IPS-NIHi7 (cell line): Measurements from ENCODE around the gene EXOC3L4.

Experiments
- DNase-seq: peaks from one replicate; pipeline ENCODE4 v3.0.0; 2012; ENCODE audit warnings: mixed read lengths; ENCODE audit errors: extremely low spot score

The EXOC3L4 gene

DNA sequence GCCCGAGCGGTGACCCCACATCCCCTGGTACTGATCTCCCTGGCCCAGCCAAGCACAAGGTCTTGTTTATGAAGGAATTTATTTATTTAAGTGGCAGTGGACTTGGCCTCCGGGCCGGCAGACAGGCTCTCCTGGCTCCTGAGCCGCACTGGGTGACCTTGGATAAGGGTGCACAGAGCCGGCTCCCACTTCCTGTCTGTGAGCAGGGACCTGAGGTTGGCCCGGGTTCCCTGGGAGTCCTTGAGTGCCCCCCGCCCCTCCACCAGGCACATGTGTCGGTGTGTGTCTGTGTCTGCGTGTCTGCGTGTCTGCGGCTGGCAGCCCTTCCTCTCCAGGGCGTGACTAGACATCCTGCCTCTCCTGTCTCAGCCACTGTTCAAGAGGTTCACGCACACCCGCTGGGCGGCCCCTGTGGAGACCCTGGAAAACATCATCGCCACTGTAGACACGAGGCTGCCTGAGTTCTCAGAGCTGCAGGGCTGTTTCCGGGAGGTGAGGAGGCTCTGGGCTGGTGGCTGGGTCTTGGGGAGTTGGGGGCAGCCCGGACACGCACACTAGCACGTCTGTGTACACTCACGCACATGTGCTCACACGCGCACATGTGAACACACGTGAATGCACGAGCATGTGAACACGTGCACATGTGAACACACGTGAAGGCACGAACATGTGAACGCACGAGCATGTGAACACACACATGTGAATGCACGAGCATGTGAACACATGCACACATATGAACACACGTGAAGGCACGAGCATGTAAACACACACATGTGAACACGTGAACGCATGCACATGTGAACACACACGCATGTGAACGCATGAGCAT is 38.1 kb downstream of the EXOC3L4 start:
- no peak for DNase-seq

DNA sequence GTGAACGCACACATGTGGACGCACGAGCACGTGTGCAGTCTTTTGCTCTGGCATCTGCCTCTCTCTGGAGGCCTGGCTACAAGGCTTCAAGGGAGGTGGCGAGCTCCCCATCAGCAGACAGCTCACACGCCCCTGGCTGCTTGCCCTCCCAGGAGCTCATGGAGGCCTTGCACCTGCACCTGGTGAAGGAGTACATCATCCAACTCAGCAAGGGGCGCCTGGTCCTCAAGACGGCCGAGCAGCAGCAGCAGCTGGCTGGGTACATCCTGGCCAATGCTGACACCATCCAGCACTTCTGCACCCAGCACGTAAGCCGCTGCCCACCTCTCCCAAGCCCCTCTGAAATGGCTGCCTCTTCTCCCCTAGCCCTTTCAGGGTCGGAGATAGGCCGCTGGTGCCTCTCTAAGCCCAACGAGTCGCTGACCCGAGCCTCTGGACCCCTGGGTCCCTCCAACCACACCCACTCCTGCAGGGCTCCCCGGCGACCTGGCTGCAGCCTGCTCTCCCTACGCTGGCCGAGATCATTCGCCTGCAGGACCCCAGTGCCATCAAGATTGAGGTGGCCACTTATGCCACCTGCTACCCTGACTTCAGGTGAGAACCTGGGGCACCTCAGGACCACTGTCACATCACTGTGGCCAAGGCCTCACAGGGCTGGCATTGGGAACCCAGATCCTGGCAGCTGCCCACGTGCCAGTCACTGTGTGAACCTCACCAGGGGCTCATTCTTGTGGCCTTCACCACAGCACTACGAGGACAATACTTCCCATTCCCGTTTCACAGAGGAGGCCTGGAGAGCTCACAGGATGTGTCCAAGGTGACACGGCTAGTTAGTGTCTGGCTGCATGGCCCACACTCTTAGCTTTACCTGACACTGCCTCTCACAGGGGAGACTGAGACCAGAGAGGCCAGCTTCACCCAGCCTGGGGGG is 39.0 kb downstream of the EXOC3L4 start:
- DNase-seq: no peak

- DNase-seq: no peak
These were observed 39.9 kb downstream of the EXOC3L4 start for GRCh38 chr14:103134405-103134804.

DNA sequence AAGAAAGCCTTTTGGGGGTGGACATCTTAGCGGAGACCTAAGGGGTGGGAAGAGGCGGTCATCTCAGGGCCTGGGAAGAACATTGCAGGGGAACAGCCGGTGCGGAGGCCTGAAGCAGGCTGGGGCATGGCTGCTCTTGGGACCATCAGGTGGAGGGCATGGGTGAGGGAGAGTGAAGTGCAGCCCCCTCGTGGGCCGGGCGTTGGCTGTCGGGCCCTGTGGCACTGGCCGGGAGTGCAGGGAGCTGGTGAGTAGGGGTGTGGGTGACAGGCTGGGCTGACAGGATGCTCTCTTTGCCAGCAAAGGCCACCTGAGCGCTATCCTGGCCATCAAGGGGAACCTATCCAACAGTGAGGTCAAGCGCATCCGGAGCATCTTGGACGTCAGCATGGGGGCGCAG is 40.4 kb downstream of the EXOC3L4 start:
- no peak for DNase-seq

DNA sequence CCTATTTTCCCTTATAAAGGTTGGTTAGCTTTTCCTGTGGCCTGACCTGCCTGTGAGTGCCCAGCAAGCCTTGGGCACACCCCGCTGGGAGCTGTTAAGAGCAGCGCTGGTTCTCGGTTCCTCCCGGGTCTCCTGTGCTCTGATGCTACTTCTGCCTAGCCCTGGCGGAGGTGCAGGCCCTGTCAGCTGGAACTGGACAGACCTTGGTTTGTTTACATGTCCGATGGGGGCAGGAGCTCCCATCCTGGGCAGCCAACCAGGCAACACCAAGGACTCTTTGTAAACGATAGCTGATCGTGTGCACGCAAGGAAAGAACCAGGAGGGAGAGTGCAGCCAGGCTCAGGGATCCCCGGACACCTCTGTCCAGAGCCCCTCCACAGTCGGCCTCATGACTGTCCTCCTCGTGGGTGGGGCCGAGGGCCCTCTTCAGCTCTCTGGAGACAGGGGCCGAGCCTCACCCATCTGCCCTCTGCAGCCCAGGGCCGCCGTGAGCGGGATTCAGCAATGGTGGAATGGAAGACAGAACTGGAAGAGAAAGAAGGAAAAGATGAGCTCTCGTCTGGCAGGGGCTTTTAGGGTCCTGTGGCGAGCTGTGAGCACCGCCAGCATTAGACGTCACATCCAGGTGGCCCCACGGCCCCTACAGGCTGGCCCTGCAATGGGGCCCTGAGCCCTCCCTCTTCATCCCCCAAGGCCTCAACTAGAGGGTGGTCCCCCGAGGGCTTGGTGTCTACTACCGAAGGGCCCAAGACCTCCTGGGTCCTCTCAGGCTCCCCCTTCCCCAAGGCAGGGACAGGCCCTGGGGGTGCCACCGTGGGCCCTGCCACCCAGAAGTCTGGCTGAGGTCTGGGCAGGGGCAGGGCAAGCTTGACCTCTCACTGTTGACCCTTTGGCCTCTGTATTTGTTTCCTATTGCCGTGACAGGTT is 41.1 kb downstream of the EXOC3L4 start:
- no peak for DNase-seq

- DNase-seq: peak; percentile 81
These were observed 42.1 kb downstream of the EXOC3L4 start for GRCh38 chr14:103136388-103137271.

DNA sequence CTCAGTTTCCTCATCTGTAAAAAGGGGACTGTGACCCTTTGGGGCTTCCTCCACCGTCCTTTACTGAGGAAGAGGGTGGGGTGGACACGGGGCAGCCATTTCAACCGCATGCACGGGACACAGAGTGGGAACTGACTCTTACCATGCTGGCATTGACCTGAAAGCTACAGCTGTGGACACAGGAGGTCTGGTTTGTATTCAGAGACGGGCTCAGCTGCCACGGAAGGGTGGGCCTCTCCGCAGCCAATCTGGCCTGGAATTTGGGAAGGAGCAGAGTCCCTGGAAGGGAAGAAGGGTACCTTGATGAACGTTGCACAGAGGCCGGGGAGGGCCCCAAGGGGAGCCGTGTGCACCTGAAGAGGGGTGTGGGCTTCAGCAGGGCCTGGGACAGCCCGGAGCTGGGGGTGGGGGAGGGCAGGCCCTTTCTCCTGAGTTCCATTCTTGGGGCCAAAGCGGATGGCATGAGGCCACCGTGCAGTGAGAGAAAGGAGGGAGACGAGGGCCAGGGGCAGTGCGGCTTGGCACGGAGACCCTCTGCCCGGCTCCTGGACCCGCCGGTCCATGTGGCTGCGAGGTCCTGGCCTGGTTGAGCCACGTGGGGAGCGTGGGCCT is 43.3 kb downstream of the EXOC3L4 start:
- DNase-seq: no peak

DNA sequence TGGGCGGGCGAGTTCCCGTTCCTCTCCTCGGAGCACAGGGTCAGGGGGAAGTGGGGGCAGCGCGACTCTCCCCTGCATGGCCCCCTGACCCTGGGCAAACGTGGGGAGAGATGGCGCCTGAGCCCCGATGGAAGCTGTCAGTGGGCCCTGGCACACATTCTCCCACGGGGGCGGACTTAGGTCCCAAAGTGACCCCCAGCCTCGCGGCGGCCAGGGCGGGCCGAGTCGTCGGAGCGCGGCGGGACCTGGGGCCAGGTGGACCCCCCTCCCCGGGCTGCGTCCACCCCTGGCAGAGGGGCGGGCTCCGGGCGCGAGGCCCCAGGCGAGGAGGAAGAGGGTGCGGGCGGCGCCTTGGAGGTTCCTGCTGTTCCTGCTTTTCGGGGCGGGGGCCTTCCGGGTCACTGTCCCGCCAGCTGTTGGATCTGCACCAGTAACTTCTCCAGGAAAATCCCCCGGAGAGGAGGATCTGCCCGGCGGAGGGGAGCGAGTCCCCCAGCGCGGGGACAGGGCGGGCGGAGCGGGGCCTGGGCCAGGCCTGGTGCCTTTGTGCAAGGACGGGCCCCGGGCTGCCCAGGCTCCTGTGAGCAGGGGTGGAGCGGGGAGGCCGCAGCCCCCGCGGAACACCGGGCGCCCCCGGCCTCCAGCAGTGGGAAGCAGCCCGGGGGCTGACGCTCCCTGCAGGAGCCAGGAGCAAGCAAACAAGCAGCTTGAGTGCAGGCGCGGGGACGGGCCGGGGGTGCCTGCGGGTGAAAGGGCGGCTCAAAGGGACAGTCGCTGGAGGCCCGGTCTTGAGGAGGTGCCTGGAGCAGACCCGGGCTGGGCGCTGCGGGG is 44.0 kb downstream of the EXOC3L4 start:
- peak; percentile 69 for DNase-seq

DNA sequence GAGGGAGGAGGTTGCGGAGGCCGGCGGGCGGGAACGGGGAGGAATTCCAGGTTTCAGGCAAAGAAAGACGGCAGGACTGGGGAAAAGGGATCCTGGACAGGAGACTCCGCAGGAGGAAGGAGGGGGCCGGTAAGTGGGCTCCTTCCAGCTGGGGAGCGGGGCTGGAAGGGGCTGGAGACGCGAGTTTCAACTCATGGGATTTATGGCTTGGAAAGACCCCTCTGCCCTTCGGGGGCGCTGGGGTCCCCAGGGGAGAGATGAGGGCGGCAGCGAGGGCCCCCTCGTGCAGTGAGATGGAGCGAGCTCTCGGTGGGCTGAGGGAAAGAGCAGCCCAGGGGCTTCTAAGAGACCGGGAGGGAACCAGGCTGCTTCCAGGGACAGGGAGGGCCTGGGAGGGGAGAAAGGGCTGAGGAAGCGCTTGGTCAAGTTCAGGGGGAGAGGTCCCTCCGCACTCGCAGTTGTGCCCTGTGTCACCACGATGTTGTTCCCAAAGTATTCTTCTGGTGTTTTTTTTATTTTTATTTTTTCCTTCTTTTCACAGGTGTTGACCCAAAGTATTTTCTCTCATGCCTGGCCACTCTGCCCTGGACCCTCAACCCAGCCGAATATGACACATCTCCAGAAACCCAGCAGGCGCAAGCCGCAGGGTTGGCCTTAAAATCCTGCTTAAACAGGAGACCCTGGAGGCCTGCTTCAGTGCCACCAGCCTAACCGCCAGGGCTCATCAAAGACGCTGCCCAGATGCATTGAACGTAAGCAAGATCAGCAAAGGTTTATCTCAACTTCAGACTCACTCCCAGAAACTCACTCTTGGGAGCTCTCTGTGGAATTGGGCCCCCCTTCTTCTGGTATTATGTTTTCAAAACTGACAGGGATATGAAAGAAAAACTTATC is 44.9 kb downstream of the EXOC3L4 start:
- DNase-seq: peak; percentile 56

GRCh38 chr14:103140316-103141109 is 46.0 kb downstream of the EXOC3L4 start:
- DNase-seq: no peak

DNA sequence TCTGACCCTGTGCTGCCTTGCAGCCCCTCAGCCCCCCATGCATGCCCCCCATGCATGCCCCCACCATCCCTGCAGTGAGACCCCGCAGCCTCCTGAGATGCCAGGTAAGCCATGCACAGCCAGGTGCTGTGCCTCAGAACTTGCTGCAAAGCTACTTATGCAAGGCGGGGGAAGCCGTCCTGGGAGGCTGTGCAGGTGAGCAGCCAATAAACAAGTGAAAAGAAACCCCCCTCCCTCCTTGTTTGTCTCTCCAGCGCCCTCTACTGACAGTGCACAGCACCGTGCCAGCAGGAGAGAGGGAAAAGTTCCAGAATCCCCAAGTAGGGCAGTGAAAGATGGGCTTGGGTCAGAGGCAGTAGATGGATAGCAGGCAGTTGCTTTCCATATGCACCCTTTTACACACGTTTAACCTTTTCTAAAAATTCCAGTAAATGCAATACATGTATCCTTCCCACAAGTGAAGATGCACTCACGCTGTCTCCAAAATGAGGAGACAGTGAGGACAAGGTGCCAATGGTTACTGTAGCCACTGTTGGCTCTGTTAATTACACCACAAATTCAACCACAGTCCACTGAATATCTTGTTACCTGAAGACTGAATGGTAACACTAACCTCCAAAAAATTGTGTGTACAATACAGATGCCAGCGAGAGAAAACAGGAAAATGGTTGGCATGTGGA is 46.7 kb downstream of the EXOC3L4 start:
- peak; percentile 89 for DNase-seq

- DNase-seq: no peak
These were observed 47.5 kb downstream of the EXOC3L4 start for GRCh38 chr14:103142026-103142425.

GRCh38 chr14:103142721-103143302 is 48.3 kb downstream of the EXOC3L4 start:
- DNase-seq: no peak

DNA sequence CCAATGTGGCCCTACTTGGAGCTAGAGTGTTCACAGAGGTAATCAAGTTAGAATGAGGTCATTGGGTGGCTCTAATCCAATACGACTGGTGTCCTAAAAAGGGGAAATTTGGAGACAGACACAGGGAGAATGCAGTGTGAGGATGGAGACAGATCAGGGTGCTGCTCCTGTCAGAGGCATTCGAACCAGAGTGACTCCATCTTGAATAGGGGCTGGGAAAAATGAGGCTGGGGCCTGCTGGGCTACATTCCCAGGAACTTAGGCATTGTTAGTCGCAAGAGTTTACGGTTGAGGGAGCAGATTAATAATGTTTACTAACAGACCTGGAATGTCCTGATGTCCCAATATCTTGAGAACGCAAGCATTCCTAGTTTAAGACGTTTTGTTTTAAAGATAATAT is 49.0 kb downstream of the EXOC3L4 start:
- no peak for DNase-seq

DNA sequence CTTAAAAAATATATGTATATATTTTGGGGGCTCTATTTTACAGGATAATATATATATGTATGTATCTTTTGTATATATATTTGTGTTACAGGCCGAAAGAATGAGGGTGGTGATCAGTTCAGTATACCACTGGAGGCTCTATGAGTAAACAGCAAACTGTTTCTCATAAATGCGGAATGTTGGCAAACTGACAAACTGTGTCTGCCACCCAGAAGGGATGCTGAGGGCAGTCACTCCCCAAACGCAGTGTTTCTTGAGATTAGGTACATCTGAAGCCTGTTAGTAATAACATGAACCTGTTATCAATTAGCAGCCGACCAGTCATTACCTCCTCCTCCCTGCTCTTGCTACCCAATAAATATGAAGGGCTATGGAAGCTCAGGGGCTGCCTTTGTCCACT is 49.6 kb downstream of the EXOC3L4 start:
- no peak for DNase-seq

- no peak for DNase-seq
These were observed 51.7 kb downstream of the EXOC3L4 start for GRCh38 chr14:103146141-103146709.
